A549 treated with CORT108297 at 1 μM for 4 hours (cell line): ENCODE measurements around the gene SPTSSB. TPM values are rescaled to one million over a fixed set of nuclear protein-coding genes. Genes with fewer than 3 reads are reported as not detected.

Experiments
- total RNA-seq: library from RNA; stranded (reverse); fragments of 200-300 nt; extraction: Qiagen RNA extraction; gene quantifications from 5 replicates; pipeline ENCODE4 v1.2.3, GENCODE V29; 2022

Gene SPTSSB
- 0.07 TPM in 1 of 5 replicates, not detected in the others for total RNA-seq

GRCh38 chr3:161371441-161372320 lies at the start of gene SPTSSB:
Gene SPTSSB, minus strand, starts transcription at chr3:161371517. Its CDS starts 25,194 bp downstream, at chr3:161346323.

Other genes starting within 250 kb of the SPTSSB start
- gene NMD3, start 150.2 kb downstream of the SPTSSB start, total RNA-seq = 41.9 to 72.0 TPM (median 47.8 TPM) in 5 replicates
- not detected in 5 replicates for gene OTOL1, start 125.3 kb upstream of the SPTSSB start, total RNA-seq